ENCODE data around the gene ELMO1.

Gene ELMO1

GRCh38 chr7:36847946-36848345 is 600.7 kb downstream of the ELMO1 start:
- no peak for DNase-seq

- DNase-seq, result no peak
Observed at GRCh38 chr7:36844374-36844773, 604.3 kb downstream of the ELMO1 start.

- no peak for DNase-seq
Observed at GRCh38 chr7:36840904-36841303, 607.8 kb downstream of the ELMO1 start.

GRCh38 chr7:36838616-36839225 is 609.9 kb downstream of the ELMO1 start:
- DNase-seq, result no peak

GRCh38 chr7:36831049-36831448 is 617.6 kb downstream of the ELMO1 start:
- no peak for DNase-seq

GRCh38 chr7:36827726-36828703 is 620.6 kb downstream of the ELMO1 start:
- DNase-seq, result no peak

GRCh38 chr7:36825501-36825900 is 623.2 kb downstream of the ELMO1 start:
- DNase-seq, result no peak

GRCh38 chr7:36823353-36823752 is 625.3 kb downstream of the ELMO1 start:
- DNase-seq, result no peak

GRCh38 chr7:36821617-36822016 is 627.0 kb downstream of the ELMO1 start:
- no peak for DNase-seq

GRCh38 chr7:36820527-36821170 is 628.0 kb downstream of the ELMO1 start:
- no peak for DNase-seq

- no peak for DNase-seq
Observed at GRCh38 chr7:36819639-36820038, 629.0 kb downstream of the ELMO1 start.

GRCh38 chr7:36814311-36814710 is 634.4 kb downstream of the ELMO1 start:
- no peak for DNase-seq

- DNase-seq, result no peak
Observed at GRCh38 chr7:36811807-36812206, 636.9 kb downstream of the ELMO1 start.

GRCh38 chr7:36810489-36810888 is 638.2 kb downstream of the ELMO1 start:
- no peak for DNase-seq

GRCh38 chr7:36810032-36810431 is 638.6 kb downstream of the ELMO1 start:
- DNase-seq, result no peak

GRCh38 chr7:36809510-36809909 is 639.2 kb downstream of the ELMO1 start:
- DNase-seq, result no peak

- no peak for DNase-seq
Observed at GRCh38 chr7:36809086-36809485, 639.6 kb downstream of the ELMO1 start.

GRCh38 chr7:36806891-36807290 is 641.8 kb downstream of the ELMO1 start:
- DNase-seq, result no peak

Data from GDM1 (cell line).